Stimulated activated CD4-positive, alpha-beta T cell treated with anti-CD3 and anti-CD28 coated beads, TNF-alpha, amount 100 ng/mL, for 1 hour (primary cell): Measurements from ENCODE around the gene TBC1D8.

Source experiments
- DNase-seq, 3 donors: peaks; one replicate each; pipeline ENCODE4 v3.0.0-alpha.2; 2020; ENCODE audit warnings: low read depth in 3 of 3, low spot score in 1 of 3

The TBC1D8 gene

DNA sequence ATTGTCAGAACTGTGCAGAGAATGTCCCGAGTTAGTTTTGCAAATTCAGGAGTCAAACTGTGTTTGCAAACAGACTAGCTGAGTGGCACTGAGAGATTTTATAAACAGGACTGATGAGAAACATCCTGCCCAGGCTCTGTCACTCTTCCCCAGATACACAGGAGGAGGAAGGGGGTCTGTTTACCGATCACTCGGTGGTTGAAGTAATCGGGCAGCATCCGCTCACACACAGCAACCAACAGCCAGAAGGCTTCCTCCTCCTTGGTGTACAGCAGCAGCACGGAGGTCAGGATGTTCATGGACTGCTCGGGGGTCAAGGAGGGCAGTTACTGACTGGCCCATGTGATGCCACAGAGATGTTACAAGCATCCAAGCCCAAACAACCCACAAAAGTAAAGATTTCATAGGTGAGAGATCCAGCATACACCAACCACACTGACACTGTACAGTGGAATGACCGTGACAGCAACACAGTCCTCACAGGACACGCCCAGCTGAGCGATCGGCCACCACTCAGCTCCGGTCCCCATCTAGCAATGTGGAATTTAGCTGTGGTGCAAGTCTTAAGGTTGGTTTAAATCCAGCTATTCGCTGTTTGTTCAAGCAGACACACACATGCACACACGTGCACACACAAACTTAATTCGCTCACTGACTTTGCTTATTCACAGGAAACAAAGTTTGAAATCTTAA, 119.0 kb downstream of the TBC1D8 start:
- DNase-seq: no peak

GRCh38 chr2:101030866-101031554, 120.2 kb downstream of the TBC1D8 start:
- no peak for DNase-seq

- no peak for DNase-seq
These were observed 123.3 kb downstream of the TBC1D8 start for GRCh38 chr2:101027852-101028251.

- no peak for DNase-seq
These were observed 124.2 kb downstream of the TBC1D8 start for GRCh38 chr2:101026923-101027469.

- DNase-seq: no peak
These were observed 124.9 kb downstream of the TBC1D8 start for GRCh38 chr2:101026253-101026701.

- DNase-seq: no peak
These were observed 125.6 kb downstream of the TBC1D8 start for GRCh38 chr2:101025561-101025960.

DNA sequence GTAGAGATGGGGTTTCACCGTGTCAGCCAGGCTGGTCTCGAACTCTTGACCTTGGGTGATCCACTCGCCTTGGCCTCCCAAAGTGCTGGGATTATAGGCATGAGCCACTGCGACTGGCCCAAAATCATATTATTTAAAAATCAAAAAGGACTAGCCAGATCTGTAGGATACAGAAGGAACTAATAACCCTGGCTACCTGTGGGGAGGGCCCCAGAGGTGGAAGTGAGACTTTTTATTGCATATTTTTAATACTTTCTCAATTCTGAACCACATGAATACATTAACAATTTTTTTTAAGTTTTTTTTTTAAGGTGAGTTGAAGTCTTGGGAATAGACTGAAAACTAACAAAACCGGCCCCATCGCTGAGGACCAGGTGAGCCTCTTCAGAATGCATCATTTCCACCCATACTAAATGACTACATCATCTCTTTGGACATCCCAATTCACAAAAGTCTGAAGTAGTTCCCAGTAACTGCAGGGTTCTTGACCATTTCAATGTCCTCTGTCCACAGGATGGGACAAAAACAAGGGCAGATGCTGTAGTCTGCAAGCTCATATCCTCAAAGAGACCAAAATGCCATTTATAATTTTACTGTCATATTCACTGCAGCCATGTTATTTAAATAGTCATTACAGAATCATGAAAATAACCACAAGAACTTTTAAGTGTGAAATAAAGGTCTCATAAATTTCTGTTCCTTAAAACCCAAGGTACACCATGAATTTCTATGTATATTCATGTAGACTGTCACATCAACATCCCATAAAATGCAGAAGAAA, 127.7 kb downstream of the TBC1D8 start:
- DNase-seq: no peak

- no peak for DNase-seq
These were observed 129.0 kb downstream of the TBC1D8 start for GRCh38 chr2:101022221-101022620.

DNA sequence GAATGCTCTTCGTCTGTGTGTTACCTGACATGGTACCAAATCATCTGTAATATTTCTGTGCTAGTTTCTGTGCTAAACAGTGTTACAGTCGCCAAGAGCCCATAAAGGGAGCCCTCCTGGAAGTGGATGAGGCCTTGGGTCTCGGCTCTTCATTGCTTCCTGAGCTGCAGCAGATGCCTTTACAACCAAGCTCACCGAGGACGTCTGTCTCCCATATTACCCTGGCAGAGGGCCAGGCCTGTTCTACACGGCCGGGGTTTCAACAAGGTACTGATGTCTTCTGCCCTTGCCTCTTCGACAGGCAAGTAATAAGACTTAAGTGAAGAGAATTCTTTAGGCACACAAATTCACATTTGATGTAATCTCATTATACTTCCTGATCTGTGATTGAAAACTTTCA, 132.2 kb downstream of the TBC1D8 start:
- no peak for DNase-seq

DNA sequence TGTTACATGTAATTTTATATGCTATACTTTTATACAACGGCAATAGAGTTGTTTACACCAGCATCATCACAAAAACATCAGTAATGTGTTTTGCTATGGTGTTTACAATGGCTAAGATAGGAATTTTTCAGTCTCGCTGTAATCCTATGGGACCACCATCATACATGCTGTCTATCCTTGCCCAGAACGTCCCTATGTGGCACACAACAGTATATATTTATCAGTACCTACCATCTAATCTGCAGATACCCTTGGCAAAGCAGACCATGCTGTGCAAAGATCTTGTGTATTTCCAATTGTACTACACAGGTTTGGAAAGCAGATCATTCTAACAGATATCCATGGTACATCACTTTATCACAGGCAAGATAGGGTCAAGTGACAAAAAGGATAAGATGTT, 133.8 kb downstream of the TBC1D8 start:
- DNase-seq: no peak

GRCh38 chr2:101014264-101014857, 136.8 kb downstream of the TBC1D8 start:
- no peak for DNase-seq

GRCh38 chr2:101012706-101013181, 138.4 kb downstream of the TBC1D8 start:
- no peak for DNase-seq

- no peak for DNase-seq
These were observed 139.0 kb downstream of the TBC1D8 start for GRCh38 chr2:101012054-101012705.

DNA sequence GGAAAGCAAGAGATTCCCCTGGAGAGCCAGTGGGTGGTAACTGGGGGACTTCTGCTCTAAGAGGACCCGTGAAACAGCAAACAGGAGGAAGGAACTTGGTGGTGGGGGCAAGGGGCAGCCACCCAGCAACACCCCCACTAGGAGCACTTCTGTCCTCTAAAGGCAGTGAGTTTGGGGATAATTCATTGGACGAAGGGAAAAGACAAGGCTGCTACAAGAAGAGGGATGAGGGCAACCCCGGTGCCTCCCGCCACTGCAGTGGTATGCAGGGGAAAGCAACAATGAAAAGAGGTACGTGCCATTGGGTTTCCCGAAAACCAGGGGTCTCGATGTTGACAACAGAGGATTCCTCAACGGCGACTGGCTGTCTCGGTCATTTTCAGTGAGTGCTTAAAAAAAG, 140.0 kb downstream of the TBC1D8 start:
- DNase-seq: no peak

DNA sequence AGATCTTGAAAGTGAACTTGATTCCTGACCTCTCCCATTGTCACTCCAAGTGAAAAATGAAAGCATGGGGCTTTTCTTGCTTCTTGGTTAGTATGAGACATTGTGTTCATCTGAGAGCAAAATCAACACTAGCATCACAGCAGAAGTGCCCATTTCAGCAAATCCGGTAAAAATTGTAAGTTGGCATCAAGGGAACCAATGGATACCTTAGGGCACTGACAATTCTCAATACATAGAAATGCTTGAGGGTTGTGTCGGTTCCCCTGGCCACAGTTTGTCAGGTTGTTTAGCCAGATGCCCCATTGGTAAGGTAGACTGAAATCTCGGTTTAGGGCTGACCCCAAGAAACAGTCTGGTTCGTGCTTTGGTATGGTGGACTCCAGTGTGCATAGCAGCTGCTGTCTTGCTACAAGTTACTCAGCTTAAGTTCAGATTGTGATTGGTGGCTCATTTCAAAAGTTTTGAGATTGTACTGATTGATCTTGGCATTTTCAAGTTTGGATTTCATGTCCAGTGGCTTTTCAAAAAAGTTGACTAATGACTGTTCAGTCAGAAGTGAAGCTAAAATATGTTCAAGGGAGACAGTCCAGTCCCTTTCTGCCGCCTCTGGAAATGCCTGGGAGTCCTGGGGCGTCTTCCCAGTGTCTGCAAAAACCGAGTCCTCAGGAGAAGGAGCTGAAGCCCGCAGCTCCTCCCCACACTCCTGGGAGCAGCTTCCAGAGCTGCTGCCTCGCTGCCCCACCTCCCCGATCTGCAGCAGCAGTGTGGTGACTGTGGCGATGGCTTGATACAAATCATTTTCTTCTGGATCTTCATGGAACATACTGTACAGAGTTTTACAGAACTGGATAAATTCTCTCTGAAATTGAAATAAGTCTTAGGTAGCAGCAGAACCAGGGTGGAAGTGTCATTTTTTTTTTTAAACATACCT, 143.5 kb downstream of the TBC1D8 start:
- no peak for DNase-seq

DNA sequence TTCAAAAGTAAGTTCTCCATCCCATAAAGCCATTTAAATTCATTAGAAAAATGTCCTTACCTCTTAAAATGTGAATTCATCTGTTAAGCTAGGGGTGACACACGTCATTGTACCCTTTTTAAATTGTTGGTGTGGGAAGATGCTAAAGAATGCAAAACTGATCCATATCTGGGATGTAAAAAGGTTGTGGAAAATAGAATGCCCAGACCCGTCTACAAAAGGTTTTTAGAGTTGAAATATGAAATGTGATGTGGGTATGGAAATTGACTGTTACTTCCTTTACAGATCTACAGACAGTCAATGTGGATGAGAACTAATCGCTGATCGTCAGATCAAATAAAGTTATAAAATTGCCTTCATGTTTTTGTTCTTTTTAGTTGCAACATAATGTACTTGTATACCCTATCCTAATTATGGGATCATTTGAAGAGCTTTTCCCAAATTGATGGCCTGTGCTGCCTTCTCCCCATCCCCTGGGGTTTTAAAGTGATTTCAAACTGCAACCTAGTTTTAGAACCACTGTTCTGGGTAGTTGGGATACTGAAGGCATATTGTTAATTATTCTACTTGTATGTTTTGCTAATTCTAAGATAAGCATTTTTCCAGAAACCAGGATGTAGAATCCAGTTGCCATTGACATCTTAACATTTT, 145.0 kb downstream of the TBC1D8 start:
- DNase-seq: no peak

GRCh38 chr2:101004620-101005325, 146.4 kb downstream of the TBC1D8 start:
- DNase-seq: no peak

DNA sequence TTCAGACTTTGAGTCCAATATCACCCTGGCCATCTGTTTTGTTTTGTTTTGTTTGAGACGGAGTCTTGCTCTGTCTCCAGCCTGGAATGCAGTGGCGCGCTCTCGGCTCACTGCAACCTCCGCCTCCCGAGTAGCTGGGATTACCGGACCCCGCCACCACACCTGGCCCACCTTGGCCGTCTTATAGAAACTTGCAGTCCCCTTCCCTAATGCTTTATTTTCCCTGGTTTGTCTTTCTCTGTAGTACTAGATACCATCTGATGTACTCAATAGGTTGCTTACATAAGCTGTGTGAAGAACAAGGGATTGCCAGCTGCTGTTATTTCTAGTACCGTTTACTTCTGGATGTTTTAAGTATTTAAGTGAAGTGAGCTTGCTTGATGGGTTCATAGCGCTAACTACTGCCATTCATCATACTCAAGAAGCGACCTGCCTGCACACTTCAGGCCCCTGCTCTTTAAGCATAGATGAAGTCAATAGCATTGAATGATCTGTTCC, 147.9 kb downstream of the TBC1D8 start:
- no peak for DNase-seq
